GM21529 (cell line): ENCODE data around the gene AKR1C3.
"Not testable (repeated sequence)": the region's sequence is repeated elsewhere in the genome, so short reads cannot be mapped to it uniquely, and the experiment has no call there.

Experiments
- ATAC-seq: cut with Tn5 transposase; IDR thresholded peaks from one replicate; pipeline ENCODE4 v1.9.1; 2021; ENCODE audit not compliant: unreplicated experiment

Gene AKR1C3

GRCh38 chr10:5088703-5089261 lies 5.4 kb upstream of the AKR1C3 start:
- ATAC-seq, result no peak

GRCh38 chr10:5089865-5090264 lies 4.3 kb upstream of the AKR1C3 start:
- ATAC-seq, result no peak

GRCh38 chr10:5090551-5090950 lies 3.7 kb upstream of the AKR1C3 start:
- ATAC-seq, result no peak

GRCh38 chr10:5091196-5091595 lies 3.0 kb upstream of the AKR1C3 start:
- no peak for ATAC-seq

GRCh38 chr10:5092375-5092774 lies 1.8 kb upstream of the AKR1C3 start:
- ATAC-seq, result no peak

GRCh38 chr10:5092848-5093790 lies 1.1 kb upstream of the AKR1C3 start:
- no peak for ATAC-seq

- no peak for ATAC-seq
Observed at GRCh38 chr10:5095687-5096086, 1.5 kb downstream of the AKR1C3 start.

GRCh38 chr10:5096108-5096507 lies 1.9 kb downstream of the AKR1C3 start:
- no peak for ATAC-seq

- not testable (repeated sequence) for ATAC-seq
Observed at GRCh38 chr10:5102479-5102878, 8.3 kb downstream of the AKR1C3 start.

- no peak for ATAC-seq
Observed at GRCh38 chr10:5103481-5103880, 9.3 kb downstream of the AKR1C3 start.

- ATAC-seq, result no peak
Observed at GRCh38 chr10:5105626-5106025, 11.4 kb downstream of the AKR1C3 start.

- ATAC-seq, result no peak
Observed at GRCh38 chr10:5106553-5106952, 12.3 kb downstream of the AKR1C3 start.

- no peak for ATAC-seq
Observed at GRCh38 chr10:5107860-5108526, 13.8 kb downstream of the AKR1C3 start.

- ATAC-seq, result no peak
Observed at GRCh38 chr10:5108658-5109416, 14.6 kb downstream of the AKR1C3 start.

- not testable (repeated sequence) for ATAC-seq
Observed at GRCh38 chr10:5109861-5110260, 15.6 kb downstream of the AKR1C3 start.

- ATAC-seq, result no peak
Observed at GRCh38 chr10:5116621-5117020, 22.4 kb downstream of the AKR1C3 start.

GRCh38 chr10:5117026-5117425 lies 22.8 kb downstream of the AKR1C3 start:
- no peak for ATAC-seq

GRCh38 chr10:5119997-5120396 lies 25.8 kb downstream of the AKR1C3 start:
- not testable (repeated sequence) for ATAC-seq

GRCh38 chr10:5123886-5124285 lies 29.7 kb downstream of the AKR1C3 start:
- ATAC-seq, result no peak

- no peak for ATAC-seq
Observed at GRCh38 chr10:5125315-5126044, 31.3 kb downstream of the AKR1C3 start.
